Activated B cell treated with CpG ODN at 0.5 μM for 24 hours (primary cell): Measurements from ENCODE around the gene LCE2A. TPM values are rescaled to one million over a fixed set of nuclear protein-coding genes. Genes with fewer than 3 reads are reported as not detected.
"Not testable (repeated sequence)": the region's sequence is repeated elsewhere in the genome, so short reads cannot be mapped to it uniquely, and the experiment has no call there.

ENCODE experiments used
- ATAC-seq: fragments of 200-7000 bp; cut with Tn5 transposase; one replicate; pipeline ENCODE4 v1.10.0; 2021; ENCODE audit warnings: low read depth, mild to moderate bottlenecking, moderate library complexity
- CTCF ChIA-PET: fragments of 350-600 bp; sonication (Branson Sonifier 250); formaldehyde crosslinking; loops from one replicate; lab custom pipeline; 2021; ENCODE audit warnings: antibody characterized with exemption; lab: Charles Lee
- POLR2A ChIA-PET: fragments of 350-600 bp; sonication (Branson Sonifier 250); formaldehyde crosslinking; loops from one replicate; lab custom pipeline; 2021; ENCODE audit warnings: antibody characterized with exemption; lab: Charles Lee
- DNase-seq: peaks from one replicate; pipeline ENCODE4 v3.0.0; 2022
- H3K27ac Mint-ChIP-seq: one replicate; pipeline ENCODE4 v1.8.0; 2020; ENCODE audit warnings: mixed read lengths
- H3K27me3 Mint-ChIP-seq: one replicate; pipeline ENCODE4 v1.8.0; 2021; ENCODE audit warnings: mixed read lengths
- H3K36me3 Mint-ChIP-seq: one replicate; pipeline ENCODE4 v1.8.0; 2021; ENCODE audit warnings: low read depth, mixed read lengths
- H3K4me1 Mint-ChIP-seq: one replicate; pipeline ENCODE4 v1.8.0; 2021; ENCODE audit warnings: mixed read lengths
- H3K4me3 Mint-ChIP-seq: one replicate; pipeline ENCODE4 v1.8.0; 2020; ENCODE audit warnings: mild to moderate bottlenecking, mixed read lengths
- H3K9me3 Mint-ChIP-seq: one replicate; pipeline ENCODE4 v1.8.0; 2020; ENCODE audit warnings: mixed read lengths
- CTCF ChIP-seq: fragments of 200-600 bp; IDR thresholded peaks from one replicate; pipeline ENCODE4 v1.8.0; 2022; ENCODE audit warnings: antibody characterized with exemption, mild to moderate bottlenecking
- intact Hi-C: fragments of 100-400 bp; cut with micrococcal nuclease; formaldehyde crosslinking; loops from one replicate; pipeline ENCODE4 v1.15.1; 2024
- total RNA-seq: library from RNA; stranded (reverse); gene quantifications from 2 replicates; pipeline ENCODE4 v1.2.3, GENCODE V29; 2022

The LCE2A gene
- total RNA-seq, 1 donor from 2014 or later: not detected

GRCh38 chr1:152663098-152663497 lies 35.0 kb upstream of the LCE2A start, which contains the start of gene LCE2D:
Gene LCE2D, plus strand, starts transcription at chr1:152663380. Its CDS starts 726 bp downstream, at chr1:152664106.
- ChIA-PET POLR2A (no interaction called here), CTCF (interaction anchor here (1.5 kb wide), 1 partner anchor 9 kb away, joined by 4 read pairs; no protein-coding TSS in a partner anchor)
- intact Hi-C loops: no loop called here
- H3K4me3 Mint-ChIP-seq: no peak within 1 kb of the TSS
- no peak for TF ChIP-seq CTCF
- no peaks in the 10 kb centered on the region for H3K36me3 Mint-ChIP-seq
- peaks cover 22% of the 10 kb centered on the region for H3K27me3 Mint-ChIP-seq
- H3K4me1 Mint-ChIP-seq: no peaks in the 10 kb centered on the region
- DNase-seq: no peak
- no peak within 1 kb of the TSS for H3K27ac Mint-ChIP-seq
- H3K9me3 Mint-ChIP-seq: no peaks in the 10 kb centered on the region
- no peak for ATAC-seq

GRCh38 chr1:152666171-152666570 lies 32.0 kb upstream of the LCE2A start:
- DNase-seq, H3K4me1 Mint-ChIP-seq, H3K27ac Mint-ChIP-seq, H3K36me3 Mint-ChIP-seq, H3K9me3 Mint-ChIP-seq, H3K4me3 Mint-ChIP-seq, intact Hi-C loops, ATAC-seq, POLR2A ChIA-PET: not testable (repeated sequence)
- CTCF ChIA-PET: interaction anchor here (0.9 kb wide), 1 partner anchor 12 kb away, joined by 3 read pairs; no protein-coding TSS in a partner anchor
- peaks cover 22% of the 10 kb centered on the region for H3K27me3 Mint-ChIP-seq

GRCh38 chr1:152667648-152668047 lies 30.5 kb upstream of the LCE2A start:
- no peaks in the 10 kb centered on the region for H3K4me1 Mint-ChIP-seq
- no peak overlapping the region for H3K27ac Mint-ChIP-seq
- peaks cover 13% of the 10 kb centered on the region for H3K27me3 Mint-ChIP-seq
- intact Hi-C loops: no loop called here
- ATAC-seq (no peak), DNase-seq (no peak)
- H3K4me3 Mint-ChIP-seq: no peak overlapping the region
- H3K36me3 Mint-ChIP-seq: no peaks in the 10 kb centered on the region
- ChIA-PET POLR2A (no interaction called here), CTCF (no interaction called here)
- H3K9me3 Mint-ChIP-seq: no peaks in the 10 kb centered on the region
- TF ChIP-seq CTCF: no peak

GRCh38 chr1:152673016-152673415 lies 25.1 kb upstream of the LCE2A start:
- Mint-ChIP-seq H3K36me3 (no peaks in the 10 kb centered on the region), H3K9me3 (no peaks in the 10 kb centered on the region), H3K4me3 (no peak overlapping the region), H3K27ac (no peak overlapping the region), H3K4me1 (no peaks in the 10 kb centered on the region), H3K27me3 (peaks cover 2% of the 10 kb centered on the region)
- ChIA-PET POLR2A (no interaction called here), CTCF (no interaction called here)
- DNase-seq (no peak), ATAC-seq (no peak)
- TF ChIP-seq CTCF: no peak
- intact Hi-C loops: no loop called here

GRCh38 chr1:152674983-152675382 lies 23.2 kb upstream of the LCE2A start, which contains the start of gene LCE2C:
Gene LCE2C, plus strand, starts transcription at chr1:152675279. Its CDS starts 737 bp downstream, at chr1:152676016.
- intact Hi-C loops, ATAC-seq, H3K9me3 Mint-ChIP-seq, H3K27me3 Mint-ChIP-seq, H3K4me3 Mint-ChIP-seq, H3K36me3 Mint-ChIP-seq, DNase-seq, H3K27ac Mint-ChIP-seq, CTCF ChIA-PET, H3K4me1 Mint-ChIP-seq, POLR2A ChIA-PET: not testable (repeated sequence)

GRCh38 chr1:152679459-152679858 lies 18.7 kb upstream of the LCE2A start:
- Mint-ChIP-seq H3K4me3 (no peak overlapping the region), H3K36me3 (no peaks in the 10 kb centered on the region), H3K27me3 (peaks cover 15% of the 10 kb centered on the region), H3K4me1 (no peaks in the 10 kb centered on the region), H3K27ac (no peak overlapping the region), H3K9me3 (no peaks in the 10 kb centered on the region)
- no peak for DNase-seq
- TF ChIP-seq CTCF: no peak
- CTCF ChIA-PET: no interaction called here
- intact Hi-C loops: no loop called here
- ATAC-seq: no peak
- POLR2A ChIA-PET: no interaction called here
